Neural crest cell (in vitro differentiated cells): Measurements from ENCODE around the gene COL16A1. TPM values are rescaled to one million over a fixed set of nuclear protein-coding genes. Genes with fewer than 3 reads are reported as not detected.

Experiments used
- DNase-seq: peaks from one replicate; pipeline ENCODE4 v3.0.0; 2021; ENCODE audit warnings: low read depth, mixed read lengths, low spot score
- H3K27ac Mint-ChIP-seq: one replicate; pipeline ENCODE4 v1.8.0; 2021; ENCODE audit warnings: mild to moderate bottlenecking, mixed read lengths; ENCODE audit not compliant: unreplicated experiment
- H3K27me3 Mint-ChIP-seq: 2 replicates; pipeline ENCODE4 v1.8.0; 2021; ENCODE audit warnings: low read depth, mild to moderate bottlenecking, mixed read lengths
- H3K36me3 Mint-ChIP-seq: 2 replicates; pipeline ENCODE4 v1.8.0; 2021; ENCODE audit warnings: low read depth, mild to moderate bottlenecking, mixed read lengths
- H3K4me1 Mint-ChIP-seq: 2 replicates; pipeline ENCODE4 v1.8.0; 2021; ENCODE audit warnings: mixed read lengths
- H3K4me3 Mint-ChIP-seq: one replicate; pipeline ENCODE4 v1.8.0; 2021; ENCODE audit warnings: mild to moderate bottlenecking, mixed read lengths
- H3K9me3 Mint-ChIP-seq: 2 replicates; pipeline ENCODE4 v1.8.0; 2021; ENCODE audit warnings: mixed read lengths
- total RNA-seq: library from RNA; stranded (reverse); gene quantifications from 2 replicates; pipeline ENCODE4 v1.2.1, GENCODE V29; 2021
- TF ChIP-seq, protein P1 (sequence below): fragments of 200-600 bp; sonication (generic); conservative IDR thresholded peaks from 2 replicates; pipeline ENCODE4 v1.5.0; 2021; ENCODE audit warnings: antibody characterized with exemption, mild to moderate bottlenecking

COL16A1 gene
- total RNA-seq, 1 donor from 2014 or later = 0.72 TPM

DNA sequence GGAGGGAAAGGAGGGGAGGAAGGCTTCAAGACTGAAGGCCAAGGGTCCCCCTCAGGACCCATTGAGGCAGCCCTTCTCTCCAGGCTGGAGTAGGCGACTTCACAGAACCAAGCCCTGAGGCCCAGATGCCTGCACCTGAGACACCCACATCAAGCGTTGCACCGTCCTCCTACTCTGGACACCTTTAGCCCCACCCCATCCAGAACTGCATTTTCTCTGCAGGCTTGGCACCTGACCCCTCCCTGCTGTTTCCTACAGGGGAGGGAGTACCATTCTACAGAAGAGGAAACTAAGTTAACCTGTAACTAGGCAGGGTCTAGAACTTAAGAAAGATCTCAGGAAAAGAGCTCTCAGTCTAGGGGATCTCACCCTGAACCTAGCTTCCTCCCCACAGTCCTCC is 71.2 kb downstream of the COL16A1 start:
- H3K27ac Mint-ChIP-seq = peak overlapping the region; percentile 88
- DNase-seq = no peak
- H3K27me3 Mint-ChIP-seq = no peaks in the 10 kb centered on the region
- H3K9me3 Mint-ChIP-seq = no peaks in the 10 kb centered on the region
- H3K4me3 Mint-ChIP-seq = no peak overlapping the region
- TF ChIP-seq, protein P1, sequence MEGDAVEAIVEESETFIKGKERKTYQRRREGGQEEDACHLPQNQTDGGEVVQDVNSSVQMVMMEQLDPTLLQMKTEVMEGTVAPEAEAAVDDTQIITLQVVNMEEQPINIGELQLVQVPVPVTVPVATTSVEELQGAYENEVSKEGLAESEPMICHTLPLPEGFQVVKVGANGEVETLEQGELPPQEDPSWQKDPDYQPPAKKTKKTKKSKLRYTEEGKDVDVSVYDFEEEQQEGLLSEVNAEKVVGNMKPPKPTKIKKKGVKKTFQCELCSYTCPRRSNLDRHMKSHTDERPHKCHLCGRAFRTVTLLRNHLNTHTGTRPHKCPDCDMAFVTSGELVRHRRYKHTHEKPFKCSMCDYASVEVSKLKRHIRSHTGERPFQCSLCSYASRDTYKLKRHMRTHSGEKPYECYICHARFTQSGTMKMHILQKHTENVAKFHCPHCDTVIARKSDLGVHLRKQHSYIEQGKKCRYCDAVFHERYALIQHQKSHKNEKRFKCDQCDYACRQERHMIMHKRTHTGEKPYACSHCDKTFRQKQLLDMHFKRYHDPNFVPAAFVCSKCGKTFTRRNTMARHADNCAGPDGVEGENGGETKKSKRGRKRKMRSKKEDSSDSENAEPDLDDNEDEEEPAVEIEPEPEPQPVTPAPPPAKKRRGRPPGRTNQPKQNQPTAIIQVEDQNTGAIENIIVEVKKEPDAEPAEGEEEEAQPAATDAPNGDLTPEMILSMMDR = no peak
- H3K4me1 Mint-ChIP-seq = peaks cover 4% of the 10 kb centered on the region
- H3K36me3 Mint-ChIP-seq = no peaks in the 10 kb centered on the region

DNA sequence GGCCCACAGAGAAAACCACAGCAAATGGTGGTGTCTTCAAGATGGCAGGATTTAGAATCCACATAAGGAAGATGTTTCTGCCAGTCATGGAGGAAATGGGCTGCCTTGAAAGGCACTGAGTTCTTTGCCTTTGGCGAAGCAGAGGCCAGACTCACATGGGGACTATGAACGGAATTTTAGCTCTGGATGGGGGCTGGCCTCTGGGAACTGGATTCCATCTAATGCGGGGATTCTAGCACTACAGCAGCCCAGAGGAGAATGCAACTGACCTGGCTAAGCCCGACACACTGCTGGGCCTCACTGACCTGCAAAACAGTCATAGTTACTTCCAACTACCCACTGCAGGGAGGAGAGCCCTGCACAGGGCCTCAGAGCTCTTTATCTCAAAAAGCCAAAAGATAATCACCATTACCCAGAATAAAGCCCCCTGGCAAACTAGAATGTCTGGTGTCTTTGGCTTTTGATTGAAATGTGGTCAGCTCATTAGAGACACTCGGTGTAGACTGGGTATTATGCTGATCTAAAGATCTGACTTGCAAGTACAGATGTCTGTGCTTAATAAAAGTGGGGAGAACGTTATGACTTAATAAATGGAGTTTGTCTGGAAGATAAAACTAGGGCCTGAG is 74.8 kb downstream of the COL16A1 start:
- H3K4me1 Mint-ChIP-seq = peaks cover 22% of the 10 kb centered on the region
- no peaks in the 10 kb centered on the region for H3K36me3 Mint-ChIP-seq
- no peak for DNase-seq
- TF ChIP-seq, protein P1 = no peak
- no peaks in the 10 kb centered on the region for H3K9me3 Mint-ChIP-seq
- no peak overlapping the region for H3K27ac Mint-ChIP-seq
- H3K27me3 Mint-ChIP-seq = no peaks in the 10 kb centered on the region
- no peak overlapping the region for H3K4me3 Mint-ChIP-seq

DNA sequence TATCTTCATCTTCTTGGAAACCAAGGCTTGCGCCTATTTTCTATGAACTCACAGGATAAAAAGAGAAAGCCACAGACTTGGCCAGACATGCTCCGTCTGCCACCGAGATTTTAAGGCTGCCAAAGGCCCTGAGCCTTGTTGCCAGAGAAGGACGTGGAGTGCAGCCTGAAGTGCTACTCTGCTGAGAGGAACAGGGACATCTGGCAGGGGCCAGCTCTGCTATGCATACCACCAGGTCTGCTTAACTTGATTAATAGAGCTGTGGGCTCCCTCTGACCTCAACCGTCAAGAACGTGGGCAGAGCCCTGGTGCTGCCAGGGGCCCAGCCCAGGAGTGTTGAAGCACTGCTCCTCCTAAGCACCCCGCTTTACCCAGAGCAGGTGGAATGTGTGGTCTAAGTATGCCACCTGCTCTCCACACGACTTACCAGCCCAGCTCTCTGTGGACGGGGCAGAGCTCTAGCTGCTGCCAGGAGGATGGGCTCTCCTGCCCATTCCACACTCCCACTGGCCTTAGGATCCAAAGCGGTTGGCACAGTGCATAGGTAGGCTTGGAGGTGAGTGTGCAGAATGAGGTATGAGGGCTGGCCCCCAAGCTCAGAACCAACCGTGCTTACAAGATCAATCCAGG is 75.8 kb downstream of the COL16A1 start:
- Mint-ChIP-seq H3K36me3 (no peaks in the 10 kb centered on the region), H3K4me3 (no peak overlapping the region), H3K4me1 (peaks cover 22% of the 10 kb centered on the region), H3K9me3 (no peaks in the 10 kb centered on the region), H3K27me3 (no peaks in the 10 kb centered on the region), H3K27ac (peak overlapping the region; percentile 86)
- DNase-seq = no peak
- TF ChIP-seq, protein P1 = no peak

DNA sequence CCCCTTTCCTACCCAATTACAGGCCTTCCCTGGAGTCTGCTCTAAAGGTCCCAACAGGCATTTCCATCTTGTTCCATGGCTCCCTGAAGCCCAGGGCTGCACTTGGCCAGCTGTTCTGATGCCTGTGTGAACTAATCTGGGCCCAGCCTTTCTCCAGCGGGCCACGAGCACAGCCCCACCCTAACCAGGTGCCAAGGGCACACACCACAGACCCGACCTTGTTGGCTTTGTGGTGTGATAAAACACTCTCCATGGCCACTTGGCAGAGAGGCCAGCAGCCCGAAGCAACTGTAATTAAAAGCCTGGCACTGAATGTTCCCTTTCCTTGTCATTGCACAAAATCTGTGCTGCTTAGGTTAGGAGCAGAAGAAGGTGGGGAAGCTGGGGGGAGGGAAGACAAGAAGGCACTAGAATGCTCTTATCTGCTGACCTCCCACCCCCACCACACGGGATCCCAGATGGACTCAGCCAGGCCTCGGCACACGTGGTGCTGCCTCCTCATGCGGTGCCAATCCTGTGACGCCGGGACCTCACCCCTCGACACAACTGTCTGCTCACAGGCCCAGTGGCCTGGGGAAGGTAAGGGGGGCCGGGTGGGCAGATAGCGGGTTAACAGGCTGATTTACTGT is 76.4 kb downstream of the COL16A1 start:
- Mint-ChIP-seq H3K27ac (peak overlapping the region; percentile 75), H3K4me3 (no peak overlapping the region), H3K4me1 (peaks cover 22% of the 10 kb centered on the region), H3K9me3 (no peaks in the 10 kb centered on the region), H3K27me3 (no peaks in the 10 kb centered on the region), H3K36me3 (no peaks in the 10 kb centered on the region)
- no peak for DNase-seq
- TF ChIP-seq, protein P1 = no peak

DNA sequence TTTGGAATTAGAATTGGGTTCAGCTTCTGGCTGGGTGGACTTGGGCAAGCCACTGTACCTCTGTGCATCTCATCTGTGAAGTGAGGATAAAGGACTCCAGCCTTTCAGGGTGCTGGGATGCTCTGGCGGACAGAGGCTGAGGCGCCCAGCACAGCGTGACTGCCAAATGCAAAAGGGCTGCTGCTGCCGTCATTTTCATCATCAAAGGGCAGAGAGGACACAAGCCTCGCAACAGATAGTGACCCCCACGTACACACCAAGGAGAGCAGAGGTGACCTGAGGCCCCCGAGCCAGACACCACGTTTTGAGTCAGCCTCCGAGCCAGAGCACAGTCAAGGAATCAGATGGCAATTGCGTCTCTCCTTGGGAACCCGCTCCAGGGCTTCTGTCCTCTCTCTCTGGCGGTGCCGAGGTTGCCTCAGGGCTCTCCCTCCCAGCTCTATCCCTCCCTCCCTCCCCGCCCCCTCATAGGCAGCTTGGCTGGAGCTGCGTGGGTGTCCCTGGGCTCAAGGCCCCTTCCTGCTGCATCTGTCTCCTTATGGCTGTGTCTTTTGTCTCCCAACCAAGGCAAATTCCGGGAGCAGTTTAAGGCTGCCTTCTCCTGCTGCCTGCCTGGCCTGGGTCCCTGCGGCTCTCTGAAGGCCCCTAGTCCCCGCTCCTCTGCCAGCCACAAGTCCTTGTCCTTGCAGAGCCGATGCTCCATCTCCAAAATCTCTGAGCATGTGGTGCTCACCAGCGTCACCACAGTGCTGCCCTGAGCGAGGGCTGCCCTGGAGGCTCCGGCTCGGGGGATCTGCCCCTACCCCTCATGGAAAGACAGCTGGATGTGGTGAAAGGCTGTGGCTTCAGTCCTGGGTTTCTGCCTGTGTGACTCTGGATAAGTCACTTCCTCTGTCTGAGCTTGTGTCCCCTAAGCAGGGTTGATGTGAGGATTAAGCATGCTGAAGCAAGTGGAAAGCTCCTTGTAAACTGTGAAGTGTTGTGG is 77.3 kb downstream of the COL16A1 start:
- Mint-ChIP-seq H3K4me3 (no peak overlapping the region), H3K36me3 (no peaks in the 10 kb centered on the region)
- peak; percentile 18 for DNase-seq

More for the DNA sequence above, 77.3 kb downstream of the COL16A1 start:
- Mint-ChIP-seq H3K27ac (peak overlapping the region; percentile 83), H3K4me1 (peaks cover 22% of the 10 kb centered on the region), H3K27me3 (no peaks in the 10 kb centered on the region), H3K9me3 (no peaks in the 10 kb centered on the region)
- TF ChIP-seq, protein P1 = no peak
